Astrocyte (in vitro differentiated cells and primary cell): ENCODE results near the gene TUFM. TPM values are rescaled to one million over a fixed set of nuclear protein-coding genes. Genes with fewer than 3 reads are reported as not detected.

Source experiments
- DNase-seq: peaks from one replicate; pipeline ENCODE4 v3.0.0-alpha.2; 2010; ENCODE audit warnings: low read depth
- FAIRE-seq: peaks from 2 replicates; lab custom pipeline; 2011; peaks lifted over from hg19 to GRCh38; lab: Jason Lieb, UNC
- H2AFZ ChIP-seq: 2 replicates; pipeline ENCODE4 v1.6.0; 2012; ENCODE audit warnings: low read depth, low read length, inconsistent platforms
- H3K27ac ChIP-seq: 2 replicates; pipeline ENCODE4 v1.5.1; 2011; ENCODE audit warnings: low read depth, low read length, inconsistent platforms
- H3K27me3 ChIP-seq: 2 replicates; pipeline ENCODE4 v1.6.0; 2011; ENCODE audit warnings: low read length, inconsistent platforms; ENCODE audit not compliant: insufficient read depth
- H3K36me3 ChIP-seq: 2 replicates; pipeline ENCODE4 v1.5.1; 2011; ENCODE audit warnings: low read length, inconsistent platforms; ENCODE audit not compliant: insufficient read depth
- H3K4me1 ChIP-seq: 2 replicates; pipeline ENCODE4 v1.5.1; 2011; ENCODE audit warnings: low read length, inconsistent platforms; ENCODE audit not compliant: insufficient read depth
- H3K4me2 ChIP-seq: 2 replicates; pipeline ENCODE4 v1.6.0; 2012; ENCODE audit warnings: low read length, inconsistent platforms
- H3K4me3 ChIP-seq: 2 replicates; pipeline ENCODE4 v1.5.1; 2011; ENCODE audit warnings: low read depth, mild to moderate bottlenecking, low read length, inconsistent platforms; ENCODE audit not compliant: insufficient read depth
- H3K79me2 ChIP-seq: 2 replicates; pipeline ENCODE4 v1.6.0; 2012; ENCODE audit warnings: mild to moderate bottlenecking, low read length, inconsistent platforms; ENCODE audit not compliant: insufficient read depth
- H3K9ac ChIP-seq: 2 replicates; pipeline ENCODE4 v1.6.0; 2012; ENCODE audit warnings: mild to moderate bottlenecking, low read length, inconsistent platforms
- H3K9me3 ChIP-seq: 2 replicates; pipeline ENCODE4 v1.5.1; 2012; ENCODE audit warnings: low read depth, mild to moderate bottlenecking, low read length, inconsistent platforms; ENCODE audit not compliant: insufficient read depth
- H4K20me1 ChIP-seq: 2 replicates; pipeline ENCODE4 v1.6.0; 2012; ENCODE audit warnings: low read length, inconsistent platforms; ENCODE audit not compliant: insufficient read depth
- H3K27ac Mint-ChIP-seq: one replicate; pipeline ENCODE4 v1.8.0; 2021; ENCODE audit warnings: mild to moderate bottlenecking, mixed read lengths; ENCODE audit not compliant: unreplicated experiment
- H3K27me3 Mint-ChIP-seq: one replicate; pipeline ENCODE4 v1.8.0; 2021; ENCODE audit warnings: low read depth, mixed read lengths; ENCODE audit not compliant: unreplicated experiment
- H3K36me3 Mint-ChIP-seq: one replicate; pipeline ENCODE4 v1.8.0; 2021; ENCODE audit warnings: low read depth, mixed read lengths; ENCODE audit not compliant: unreplicated experiment
- H3K4me1 Mint-ChIP-seq: one replicate; pipeline ENCODE4 v1.8.0; 2021; ENCODE audit warnings: low read depth, mixed read lengths; ENCODE audit not compliant: unreplicated experiment
- H3K4me3 Mint-ChIP-seq: one replicate; pipeline ENCODE4 v1.8.0; 2021; ENCODE audit warnings: mild to moderate bottlenecking, moderate library complexity, mixed read lengths; ENCODE audit not compliant: unreplicated experiment
- H3K9me3 Mint-ChIP-seq: one replicate; pipeline ENCODE4 v1.8.0; 2021; ENCODE audit warnings: mild to moderate bottlenecking, mixed read lengths; ENCODE audit not compliant: unreplicated experiment
- CTCF ChIP-seq: IDR thresholded peaks from 2 replicates; pipeline ENCODE4 v1.5.1; 2011; ENCODE audit warnings: low read depth, mild to moderate bottlenecking, inconsistent platforms, low read length, moderate library complexity; ENCODE audit not compliant: insufficient read depth
- EZH2 ChIP-seq: IDR thresholded peaks from 2 replicates; pipeline ENCODE4 v1.6.1; 2012; ENCODE audit warnings: mild to moderate bottlenecking, low read length, inconsistent platforms; ENCODE audit not compliant: insufficient read depth
- total RNA-seq: library from RNA; stranded (reverse); gene quantifications from 2 replicates; pipeline ENCODE4 v1.2.1, GENCODE V29; 2021

The TUFM gene
- total RNA-seq, 1 donor from 2014 or later: 147 TPM

GRCh38 chr16:28843766-28844165 lies 2.4 kb downstream of the TUFM start:
- Histone ChIP-seq H3K4me2 (no peak overlapping the region), H3K27ac (no peak overlapping the region), H3K4me3 (no peak overlapping the region), H3K27me3 (no peaks in the 10 kb centered on the region), H3K36me3 (peaks cover 24% of the 10 kb centered on the region), H3K9ac (no peak overlapping the region), H3K4me1 (peaks cover 12% of the 10 kb centered on the region), H3K9me3 (no peaks in the 10 kb centered on the region), H4K20me1 (peaks cover 18% of the 10 kb centered on the region), H3K79me2 (peaks cover 41% of the 10 kb centered on the region), H2AFZ (no peak overlapping the region)
- H3K27ac Mint-ChIP-seq: no peak overlapping the region
- FAIRE-seq (no peak), DNase-seq (no peak)
- no peaks in the 10 kb centered on the region for H3K27me3 Mint-ChIP-seq
- TF ChIP-seq CTCF: no peak
- TF ChIP-seq EZH2: no peak
- no peaks in the 10 kb centered on the region for H3K9me3 Mint-ChIP-seq
- peaks cover 6% of the 10 kb centered on the region for H3K36me3 Mint-ChIP-seq
- peaks cover 9% of the 10 kb centered on the region for H3K4me1 Mint-ChIP-seq
- no peak overlapping the region for H3K4me3 Mint-ChIP-seq

- DNase-seq (no peak), FAIRE-seq (no peak)
- Histone ChIP-seq H3K4me2 (no peak overlapping the region), H3K4me3 (no peak overlapping the region), H3K27ac (no peak overlapping the region), H2AFZ (no peak overlapping the region), H3K9me3 (no peaks in the 10 kb centered on the region), H4K20me1 (peaks cover 25% of the 10 kb centered on the region), H3K4me1 (peaks cover 12% of the 10 kb centered on the region), H3K9ac (no peak overlapping the region), H3K27me3 (no peaks in the 10 kb centered on the region), H3K79me2 (peaks cover 41% of the 10 kb centered on the region), H3K36me3 (peaks cover 34% of the 10 kb centered on the region)
- peaks cover 8% of the 10 kb centered on the region for H3K36me3 Mint-ChIP-seq
- TF ChIP-seq CTCF: no peak
- TF ChIP-seq EZH2: no peak
- no peak overlapping the region for H3K27ac Mint-ChIP-seq
- H3K4me1 Mint-ChIP-seq: peaks cover 9% of the 10 kb centered on the region
- H3K4me3 Mint-ChIP-seq: no peak overlapping the region
- no peaks in the 10 kb centered on the region for H3K9me3 Mint-ChIP-seq
- no peaks in the 10 kb centered on the region for H3K27me3 Mint-ChIP-seq
Observed at GRCh38 chr16:28842696-28843095, 3.5 kb downstream of the TUFM start.

- H3K9me3 Mint-ChIP-seq: no peaks in the 10 kb centered on the region
- peaks cover 14% of the 10 kb centered on the region for H3K36me3 Mint-ChIP-seq
- Histone ChIP-seq H3K9me3 (no peaks in the 10 kb centered on the region), H3K9ac (no peak overlapping the region), H3K79me2 (peaks cover 19% of the 10 kb centered on the region), H4K20me1 (peaks cover 28% of the 10 kb centered on the region), H3K27ac (no peak overlapping the region), H2AFZ (no peak overlapping the region), H3K4me1 (peaks cover under 1% of the 10 kb centered on the region), H3K4me2 (no peak overlapping the region), H3K36me3 (peaks cover 39% of the 10 kb centered on the region), H3K27me3 (no peaks in the 10 kb centered on the region), H3K4me3 (no peak overlapping the region)
- peak overlapping the region; percentile 34 for H3K27ac Mint-ChIP-seq
- DNase-seq: no peak
- no peaks in the 10 kb centered on the region for H3K27me3 Mint-ChIP-seq
- TF ChIP-seq CTCF (no peak), EZH2 (no peak)
- no peak for FAIRE-seq
- H3K4me3 Mint-ChIP-seq: no peak overlapping the region
- H3K4me1 Mint-ChIP-seq: peaks cover 4% of the 10 kb centered on the region
Observed at GRCh38 chr16:28839899-28840298, 6.2 kb downstream of the TUFM start.
